ENCODE results near the gene MEPCE. TPM values are rescaled to one million over a fixed set of nuclear protein-coding genes. Genes with fewer than 3 reads are reported as not detected.
A peak's percentile ranks its signal among the peaks of the same experiment; 100 is the strongest.

Gene MEPCE
- total and polyA plus RNA-seq, 9 of the 15 experiments (the other 6 are each of a cell fraction or from before 2014, with no cell fraction given): 10.9 to 76.3 (median 44.1) TPM

DNA sequence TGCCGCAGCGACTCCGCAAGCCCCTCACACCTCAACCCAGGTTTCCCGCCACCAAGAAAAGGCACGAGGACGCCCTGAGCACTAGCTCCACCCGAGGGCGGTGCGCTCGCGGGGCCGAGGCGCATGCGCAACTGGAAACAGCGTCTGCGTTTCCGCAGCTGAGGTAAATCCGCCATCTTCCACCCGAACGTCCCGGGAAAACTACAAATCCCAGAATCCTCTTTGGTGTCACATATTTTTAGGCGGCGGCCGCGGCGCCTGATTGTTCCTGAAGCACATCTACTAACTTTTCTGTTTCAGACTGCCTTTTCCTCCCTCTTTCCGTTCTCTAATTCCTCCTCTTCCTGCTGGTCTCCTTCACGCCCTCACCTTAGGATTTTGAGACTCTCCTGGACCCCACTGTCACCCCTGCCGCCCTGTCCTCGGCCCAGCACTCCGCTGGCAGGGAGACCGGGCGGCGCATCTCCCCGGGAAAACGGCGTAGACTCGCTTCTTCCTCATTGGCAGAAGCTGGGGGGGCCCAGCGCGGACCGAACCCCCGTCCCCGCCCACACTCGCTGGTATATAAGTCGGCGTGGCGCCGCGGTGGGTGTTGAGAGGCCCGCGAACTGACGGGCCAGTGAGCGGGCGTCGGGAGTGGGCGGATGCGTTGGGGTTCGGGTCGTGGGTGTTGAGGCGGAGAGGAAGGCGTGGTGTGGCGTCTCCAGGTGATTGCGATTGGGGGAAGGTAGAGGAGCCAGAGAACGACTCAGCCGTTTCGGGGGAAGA is 1.2 kb upstream of the MEPCE start, which contains the start of gene ZCWPW1 (continued):
- TF ChIP-seq CLOCK (CRISPR knock-in tag; IDR thresholded peaks at IDR 0.05; ENCODE audit: borderline replicate concordance) (no peak), CEBPZ (IDR thresholded peaks at IDR 0.05; ENCODE audit: borderline replicate concordance, low read depth, low read length) (no peak), KLF1 (tag; IDR thresholded peaks at IDR 0.05) (peak; percentile 56), E2F3 (CRISPR knock-in tag; IDR thresholded peaks at IDR 0.05) (peak; percentile 98), FOXA3 (CRISPR knock-in tag; conservative IDR thresholded peaks at IDR 0.05 in 1 of 2, IDR thresholded peaks at IDR 0.05 in 1 of 2) (peak in 1 of 2 experiments; percentile 92; a peak in 2 of 4 replicates), SPI1 (IDR thresholded peaks at IDR 0.05; ENCODE audit: borderline replicate concordance, low read depth, low read length) (peak; percentile 73), POLR2AphosphoS5 (IDR thresholded peaks at IDR 0.05; ENCODE audit: control insufficient read depth, insufficient read depth, low read depth, low read length) (peak; percentile 97), TCFL5 (CRISPR knock-in tag; conservative IDR thresholded peaks at IDR 0.05) (no peak), RUNX1 (IDR thresholded peaks at IDR 0.05; ENCODE audit: low read depth) (no peak), ZNF354B (CRISPR knock-in tag; IDR thresholded peaks at IDR 0.05) (no peak), ELF4 (CRISPR knock-in tag; IDR thresholded peaks at IDR 0.05) (peak; percentile 96), KAT2B (IDR thresholded peaks at IDR 0.05; ENCODE audit: low read depth, low read length) (no peak), EZH2 (IDR thresholded peaks at IDR 0.05; ENCODE audit: borderline replicate concordance, low read depth, low read length) (no peak), CBFA2T3 (IDR thresholded peaks at IDR 0.05) (peak; percentile 48)
- TF ChIP-seq, protein P1, sequence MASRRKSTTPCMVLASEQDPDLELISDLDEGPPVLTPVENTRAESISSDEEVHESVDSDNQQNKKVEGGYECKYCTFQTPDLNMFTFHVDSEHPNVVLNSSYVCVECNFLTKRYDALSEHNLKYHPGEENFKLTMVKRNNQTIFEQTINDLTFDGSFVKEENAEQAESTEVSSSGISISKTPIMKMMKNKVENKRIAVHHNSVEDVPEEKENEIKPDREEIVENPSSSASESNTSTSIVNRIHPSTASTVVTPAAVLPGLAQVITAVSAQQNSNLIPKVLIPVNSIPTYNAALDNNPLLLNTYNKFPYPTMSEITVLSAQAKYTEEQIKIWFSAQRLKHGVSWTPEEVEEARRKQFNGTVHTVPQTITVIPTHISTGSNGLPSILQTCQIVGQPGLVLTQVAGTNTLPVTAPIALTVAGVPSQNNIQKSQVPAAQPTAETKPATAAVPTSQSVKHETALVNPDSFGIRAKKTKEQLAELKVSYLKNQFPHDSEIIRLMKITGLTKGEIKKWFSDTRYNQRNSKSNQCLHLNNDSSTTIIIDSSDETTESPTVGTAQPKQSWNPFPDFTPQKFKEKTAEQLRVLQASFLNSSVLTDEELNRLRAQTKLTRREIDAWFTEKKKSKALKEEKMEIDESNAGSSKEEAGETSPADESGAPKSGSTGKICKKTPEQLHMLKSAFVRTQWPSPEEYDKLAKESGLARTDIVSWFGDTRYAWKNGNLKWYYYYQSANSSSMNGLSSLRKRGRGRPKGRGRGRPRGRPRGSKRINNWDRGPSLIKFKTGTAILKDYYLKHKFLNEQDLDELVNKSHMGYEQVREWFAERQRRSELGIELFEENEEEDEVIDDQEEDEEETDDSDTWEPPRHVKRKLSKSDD (conservative IDR thresholded peaks at IDR 0.05; ENCODE audit: low read length): no peak
- TF ChIP-seq, protein P2, sequence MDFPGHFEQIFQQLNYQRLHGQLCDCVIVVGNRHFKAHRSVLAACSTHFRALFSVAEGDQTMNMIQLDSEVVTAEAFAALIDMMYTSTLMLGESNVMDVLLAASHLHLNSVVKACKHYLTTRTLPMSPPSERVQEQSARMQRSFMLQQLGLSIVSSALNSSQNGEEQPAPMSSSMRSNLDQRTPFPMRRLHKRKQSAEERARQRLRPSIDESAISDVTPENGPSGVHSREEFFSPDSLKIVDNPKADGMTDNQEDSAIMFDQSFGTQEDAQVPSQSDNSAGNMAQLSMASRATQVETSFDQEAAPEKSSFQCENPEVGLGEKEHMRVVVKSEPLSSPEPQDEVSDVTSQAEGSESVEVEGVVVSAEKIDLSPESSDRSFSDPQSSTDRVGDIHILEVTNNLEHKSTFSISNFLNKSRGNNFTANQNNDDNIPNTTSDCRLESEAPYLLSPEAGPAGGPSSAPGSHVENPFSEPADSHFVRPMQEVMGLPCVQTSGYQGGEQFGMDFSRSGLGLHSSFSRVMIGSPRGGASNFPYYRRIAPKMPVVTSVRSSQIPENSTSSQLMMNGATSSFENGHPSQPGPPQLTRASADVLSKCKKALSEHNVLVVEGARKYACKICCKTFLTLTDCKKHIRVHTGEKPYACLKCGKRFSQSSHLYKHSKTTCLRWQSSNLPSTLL (IDR thresholded peaks at IDR 0.05): no peak
